Parathyroid adenoma (tissue), 2 donors: ENCODE results near the gene ADAM23.
A peak's percentile ranks its signal among the peaks of the same experiment; 100 is the strongest.

Experiments used
- H2AFZ ChIP-seq: fragments of 300-600 bp; sonication (generic); one replicate; pipeline ENCODE4 v1.7.0; 2017; ENCODE audit warnings: antibody characterized with exemption, mild to moderate bottlenecking
- H3K27ac ChIP-seq: fragments of 300-600 bp; sonication (generic); one replicate; pipeline ENCODE4 v1.7.0; 2017
- H3K27me3 ChIP-seq: fragments of 300-600 bp; sonication (generic); one replicate; pipeline ENCODE4 v1.7.0; 2017; ENCODE audit warnings: low read length; ENCODE audit not compliant: control insufficient read depth, insufficient read depth
- H3K36me3 ChIP-seq: fragments of 300-600 bp; sonication (generic); one replicate; pipeline ENCODE4 v1.7.0; 2017; ENCODE audit warnings: low read length; ENCODE audit not compliant: control insufficient read depth, insufficient read depth
- H3K4me1 ChIP-seq: fragments of 300-600 bp; sonication (generic); one replicate; pipeline ENCODE4 v1.7.0; 2017; ENCODE audit warnings: control low read depth
- H3K4me2 ChIP-seq: fragments of 300-600 bp; sonication (generic); one replicate; pipeline ENCODE4 v1.7.0; 2017; ENCODE audit warnings: low read length
- H3K4me3 ChIP-seq: fragments of 300-600 bp; sonication (generic); one replicate; pipeline ENCODE4 v1.7.0; 2017; ENCODE audit warnings: low read depth, low read length
- H3K79me2 ChIP-seq: fragments of 300-600 bp; sonication (generic); one replicate; pipeline ENCODE4 v1.7.0; 2017; ENCODE audit warnings: control low read depth
- H3K9ac ChIP-seq: fragments of 300-600 bp; sonication (generic); one replicate; pipeline ENCODE4 v1.7.0; 2017; ENCODE audit warnings: mild to moderate bottlenecking
- H3K9me3 ChIP-seq: fragments of 300-600 bp; sonication (generic); one replicate; pipeline ENCODE4 v1.7.0; 2017; ENCODE audit warnings: low read length; ENCODE audit not compliant: control insufficient read depth
- TF ChIP-seq, protein P1 (sequence below): fragments of 300-600 bp; sonication (generic); IDR thresholded peaks from one replicate; pipeline ENCODE4 v1.7.0; 2017; ENCODE audit warnings: antibody characterized with exemption, mild to moderate bottlenecking
- donor health status: primary hyperparathyroidism.

The ADAM23 gene

DNA sequence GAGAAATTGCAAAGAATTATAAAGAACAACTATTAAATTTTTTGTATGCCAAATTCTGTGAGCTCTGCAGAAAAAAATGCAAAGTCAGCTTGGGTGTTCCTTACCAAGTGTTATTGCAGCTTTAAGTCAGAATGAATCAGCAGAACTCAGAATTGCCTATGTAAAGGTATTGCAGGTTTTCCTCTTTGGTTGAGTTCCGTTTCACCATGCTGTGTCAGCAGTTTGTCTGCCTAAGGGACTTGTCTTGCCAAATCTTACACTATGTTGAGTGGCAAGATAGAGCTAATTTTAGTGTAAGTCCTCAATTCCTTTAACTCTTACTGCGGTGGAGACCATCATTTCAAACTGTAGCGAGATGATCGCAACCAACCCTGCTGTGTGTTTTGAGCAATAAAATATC is 38.8 kb downstream of the ADAM23 start:
- Histone ChIP-seq H3K27ac (peak overlapping the region; percentile 87), H3K36me3 (no peaks in the 10 kb centered on the region), H3K9me3 (no peaks in the 10 kb centered on the region), H3K4me2 (peak overlapping the region; percentile 64), H3K4me1 (peaks cover 50% of the 10 kb centered on the region), H3K79me2 (peaks cover 28% of the 10 kb centered on the region), H3K9ac (no peak overlapping the region), H2AFZ (no peak overlapping the region), H3K27me3 (no peaks in the 10 kb centered on the region), H3K4me3 (peak overlapping the region; percentile 15)
- TF ChIP-seq, protein P1, sequence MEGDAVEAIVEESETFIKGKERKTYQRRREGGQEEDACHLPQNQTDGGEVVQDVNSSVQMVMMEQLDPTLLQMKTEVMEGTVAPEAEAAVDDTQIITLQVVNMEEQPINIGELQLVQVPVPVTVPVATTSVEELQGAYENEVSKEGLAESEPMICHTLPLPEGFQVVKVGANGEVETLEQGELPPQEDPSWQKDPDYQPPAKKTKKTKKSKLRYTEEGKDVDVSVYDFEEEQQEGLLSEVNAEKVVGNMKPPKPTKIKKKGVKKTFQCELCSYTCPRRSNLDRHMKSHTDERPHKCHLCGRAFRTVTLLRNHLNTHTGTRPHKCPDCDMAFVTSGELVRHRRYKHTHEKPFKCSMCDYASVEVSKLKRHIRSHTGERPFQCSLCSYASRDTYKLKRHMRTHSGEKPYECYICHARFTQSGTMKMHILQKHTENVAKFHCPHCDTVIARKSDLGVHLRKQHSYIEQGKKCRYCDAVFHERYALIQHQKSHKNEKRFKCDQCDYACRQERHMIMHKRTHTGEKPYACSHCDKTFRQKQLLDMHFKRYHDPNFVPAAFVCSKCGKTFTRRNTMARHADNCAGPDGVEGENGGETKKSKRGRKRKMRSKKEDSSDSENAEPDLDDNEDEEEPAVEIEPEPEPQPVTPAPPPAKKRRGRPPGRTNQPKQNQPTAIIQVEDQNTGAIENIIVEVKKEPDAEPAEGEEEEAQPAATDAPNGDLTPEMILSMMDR, result no peak

DNA sequence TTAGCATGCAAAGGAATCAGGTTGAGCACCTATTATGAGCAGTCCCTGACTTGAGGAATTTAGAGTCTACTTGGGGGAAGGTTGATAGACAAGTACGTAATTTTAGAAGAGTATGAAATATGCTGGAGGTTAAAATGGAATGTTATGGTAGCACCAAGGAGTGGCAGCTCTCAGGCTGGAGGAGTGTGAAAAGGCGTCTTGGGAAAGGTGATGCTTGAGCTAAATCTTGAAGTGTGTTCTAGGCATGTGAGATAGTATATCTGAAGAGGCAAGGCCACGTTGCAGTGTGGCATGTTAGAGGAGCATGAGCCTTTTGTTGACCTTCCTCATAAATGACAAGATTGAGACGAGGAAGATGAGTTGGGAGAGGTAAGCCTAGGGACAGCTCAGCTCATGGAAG is 39.3 kb downstream of the ADAM23 start:
- Histone ChIP-seq H2AFZ (no peak overlapping the region), H3K27ac (peak overlapping the region; percentile 87), H3K79me2 (peaks cover 32% of the 10 kb centered on the region), H3K9me3 (no peaks in the 10 kb centered on the region), H3K4me2 (peak overlapping the region; percentile 64), H3K9ac (no peak overlapping the region), H3K36me3 (no peaks in the 10 kb centered on the region), H3K4me3 (peak overlapping the region; percentile 15), H3K27me3 (no peaks in the 10 kb centered on the region), H3K4me1 (peaks cover 51% of the 10 kb centered on the region)
- TF ChIP-seq, protein P1, result no peak

DNA sequence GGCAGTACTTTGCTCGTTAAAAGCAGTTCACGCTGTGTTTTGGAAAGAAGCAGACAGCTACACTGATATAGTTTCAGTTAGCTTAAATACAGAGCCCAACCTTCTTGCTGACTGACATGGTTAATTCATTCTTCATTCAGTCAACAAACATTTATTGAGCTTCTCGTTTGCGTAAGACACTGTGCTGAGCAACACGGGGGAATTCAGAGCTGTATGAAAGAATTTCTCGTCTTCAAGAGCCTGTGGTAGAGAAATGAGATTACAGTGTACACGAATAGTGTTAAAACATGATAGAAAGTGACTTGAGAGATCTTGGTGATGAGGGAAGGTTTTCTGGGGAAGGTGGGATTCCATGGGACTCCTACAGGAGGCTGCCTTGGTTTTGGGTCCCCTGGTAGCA is 44.7 kb downstream of the ADAM23 start:
- H3K9ac ChIP-seq, result no peak overlapping the region
- peak overlapping the region; percentile 64 for H3K27ac ChIP-seq
- H3K36me3 ChIP-seq, result no peaks in the 10 kb centered on the region
- H3K9me3 ChIP-seq, result no peaks in the 10 kb centered on the region
- TF ChIP-seq, protein P1, result no peak
- peak overlapping the region; percentile 33 for H2AFZ ChIP-seq
- H3K4me3 ChIP-seq, result no peak overlapping the region
- peaks cover 39% of the 10 kb centered on the region for H3K79me2 ChIP-seq
- H3K4me1 ChIP-seq, result peaks cover 38% of the 10 kb centered on the region
- H3K4me2 ChIP-seq, result no peak overlapping the region
- H3K27me3 ChIP-seq, result no peaks in the 10 kb centered on the region

DNA sequence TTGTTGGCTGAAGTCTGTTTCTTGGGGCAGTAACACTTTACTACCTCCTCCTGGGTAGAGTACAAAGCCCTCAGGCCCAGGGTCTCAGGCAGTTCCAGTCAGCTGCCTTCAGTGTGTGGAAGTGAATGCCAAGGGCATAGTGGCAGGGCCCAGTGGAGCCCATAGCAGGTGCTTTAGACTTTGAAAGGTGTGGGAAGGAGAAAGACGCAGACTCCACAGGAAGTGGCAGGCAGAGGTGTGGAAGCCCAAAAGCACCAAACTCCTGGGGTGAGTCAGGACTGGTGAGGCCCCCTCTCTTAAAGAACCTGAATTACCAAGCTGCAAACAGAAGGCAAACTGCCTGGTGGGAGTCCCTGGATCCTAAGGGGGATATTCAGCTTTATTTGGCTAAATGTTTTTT is 45.3 kb downstream of the ADAM23 start:
- TF ChIP-seq, protein P1, result no peak
- Histone ChIP-seq H3K4me3 (no peak overlapping the region), H3K9me3 (no peaks in the 10 kb centered on the region), H3K4me1 (peaks cover 33% of the 10 kb centered on the region), H3K9ac (no peak overlapping the region), H3K27me3 (no peaks in the 10 kb centered on the region), H3K79me2 (peaks cover 36% of the 10 kb centered on the region), H2AFZ (peak overlapping the region; percentile 2), H3K4me2 (no peak overlapping the region), H3K36me3 (no peaks in the 10 kb centered on the region), H3K27ac (peak overlapping the region; percentile 64)

DNA sequence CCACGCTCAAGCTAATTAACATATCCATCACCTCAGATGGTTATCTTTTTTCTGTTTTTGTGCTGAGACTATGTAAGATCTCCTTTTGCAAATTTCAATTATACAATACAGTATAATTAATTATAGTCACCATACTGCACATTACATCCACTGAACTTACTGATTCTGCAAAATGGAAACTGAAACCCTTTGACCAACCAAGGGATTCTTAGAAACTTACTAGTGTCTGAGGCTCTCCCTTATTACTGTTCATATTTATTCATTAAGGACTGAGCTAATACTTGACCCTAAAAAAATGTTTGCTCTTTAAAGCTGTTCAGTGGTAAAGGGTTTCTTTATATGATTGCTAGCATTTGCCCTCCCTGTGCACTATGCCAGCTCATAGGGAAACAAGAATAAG is 50.7 kb downstream of the ADAM23 start:
- H3K9ac ChIP-seq, result no peak overlapping the region
- no peak overlapping the region for H2AFZ ChIP-seq
- peaks cover 18% of the 10 kb centered on the region for H3K79me2 ChIP-seq
- no peak overlapping the region for H3K4me3 ChIP-seq
- no peak overlapping the region for H3K4me2 ChIP-seq
- TF ChIP-seq, protein P1, result no peak
- no peaks in the 10 kb centered on the region for H3K36me3 ChIP-seq
- H3K9me3 ChIP-seq, result no peaks in the 10 kb centered on the region
- H3K27ac ChIP-seq, result no peak overlapping the region
- H3K27me3 ChIP-seq, result no peaks in the 10 kb centered on the region
- H3K4me1 ChIP-seq, result peaks cover 5% of the 10 kb centered on the region
